Thyroid gland (tissue), 4 donors: ENCODE results near the gene NAALADL2.

ENCODE experiments used
- POLR2A ChIP-seq, 2 donors: fragments of 450-650 bp; IDR thresholded peaks; one replicate each; pipeline ENCODE4 v1.6.1; 2017; ENCODE audit warnings: antibody characterized with exemption in 2 of 2, mild to moderate bottlenecking in 2 of 2, moderate library complexity in 1 of 2
- TF ChIP-seq, protein P1 (sequence below), 6 experiments: fragments of 200-600 bp in 3 of 6; fragments of 450-650 bp in 3 of 6; sonication (generic) in 3 of 6; IDR thresholded peaks; one replicate each; pipeline ENCODE4 v1.5.1; 2016 to 2019; ENCODE audit warnings: antibody characterized with exemption in 6 of 6, mild to moderate bottlenecking in 2 of 6, inconsistent platforms in 1 of 6, moderate library complexity in 1 of 6

DNA sequence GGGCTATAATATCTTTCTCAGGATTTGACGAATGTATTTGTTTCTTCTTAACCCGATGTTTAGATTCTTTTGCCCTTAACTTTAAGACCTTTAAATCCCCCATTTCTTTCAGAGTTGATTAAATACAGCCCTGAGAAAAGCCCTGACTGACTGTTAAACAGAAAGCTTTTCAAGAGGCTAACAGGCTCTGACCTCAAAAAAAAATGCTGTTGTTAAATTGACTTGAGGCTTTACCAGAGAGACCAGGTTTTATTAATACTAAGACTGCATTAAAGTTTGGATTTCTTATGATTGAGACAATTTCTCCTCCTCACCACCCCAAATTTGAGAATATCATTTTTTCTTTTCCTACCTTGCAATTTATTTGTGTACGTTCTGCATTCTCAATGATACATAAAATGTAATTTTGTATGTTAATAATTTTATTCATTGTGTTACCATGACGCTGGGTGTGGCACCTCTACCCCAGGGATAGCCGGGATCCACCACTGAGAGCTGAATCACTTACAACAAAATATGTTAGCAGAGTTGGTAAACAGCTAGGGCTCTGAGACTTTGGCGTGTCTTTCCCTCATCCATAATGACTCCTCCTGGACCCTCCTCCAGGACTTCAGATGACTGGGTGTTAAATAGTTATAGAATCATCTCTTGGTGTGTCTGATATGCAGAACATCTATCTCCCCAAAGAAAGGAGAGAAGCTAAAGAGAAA lies 753.5 kb downstream of the NAALADL2 start:
- no peak for TF ChIP-seq POLR2A (IDR thresholded peaks at IDR 0.05)
- TF ChIP-seq, protein P1, sequence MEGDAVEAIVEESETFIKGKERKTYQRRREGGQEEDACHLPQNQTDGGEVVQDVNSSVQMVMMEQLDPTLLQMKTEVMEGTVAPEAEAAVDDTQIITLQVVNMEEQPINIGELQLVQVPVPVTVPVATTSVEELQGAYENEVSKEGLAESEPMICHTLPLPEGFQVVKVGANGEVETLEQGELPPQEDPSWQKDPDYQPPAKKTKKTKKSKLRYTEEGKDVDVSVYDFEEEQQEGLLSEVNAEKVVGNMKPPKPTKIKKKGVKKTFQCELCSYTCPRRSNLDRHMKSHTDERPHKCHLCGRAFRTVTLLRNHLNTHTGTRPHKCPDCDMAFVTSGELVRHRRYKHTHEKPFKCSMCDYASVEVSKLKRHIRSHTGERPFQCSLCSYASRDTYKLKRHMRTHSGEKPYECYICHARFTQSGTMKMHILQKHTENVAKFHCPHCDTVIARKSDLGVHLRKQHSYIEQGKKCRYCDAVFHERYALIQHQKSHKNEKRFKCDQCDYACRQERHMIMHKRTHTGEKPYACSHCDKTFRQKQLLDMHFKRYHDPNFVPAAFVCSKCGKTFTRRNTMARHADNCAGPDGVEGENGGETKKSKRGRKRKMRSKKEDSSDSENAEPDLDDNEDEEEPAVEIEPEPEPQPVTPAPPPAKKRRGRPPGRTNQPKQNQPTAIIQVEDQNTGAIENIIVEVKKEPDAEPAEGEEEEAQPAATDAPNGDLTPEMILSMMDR (IDR thresholded peaks at IDR 0.05): no peak
